ENCODE measurements around the gene ZBTB48.
"Not testable (repeated sequence)": the region's sequence is repeated elsewhere in the genome, so short reads cannot be mapped to it uniquely, and the experiment has no call there.

The ZBTB48 gene

GRCh38 chr1:6579374-6580118, at the start of gene ZBTB48:
Gene ZBTB48, plus strand, starts transcription at chr1:6579994. Its CDS starts 616 bp downstream, at chr1:6580610.
- peak; percentile 90 to 98 for DNase-seq

GRCh38 chr1:6530504-6531160, 49.2 kb upstream of the ZBTB48 start:
- no peak for DNase-seq

GRCh38 chr1:6531996-6532395, 47.8 kb upstream of the ZBTB48 start:
- DNase-seq = no peak

DNA sequence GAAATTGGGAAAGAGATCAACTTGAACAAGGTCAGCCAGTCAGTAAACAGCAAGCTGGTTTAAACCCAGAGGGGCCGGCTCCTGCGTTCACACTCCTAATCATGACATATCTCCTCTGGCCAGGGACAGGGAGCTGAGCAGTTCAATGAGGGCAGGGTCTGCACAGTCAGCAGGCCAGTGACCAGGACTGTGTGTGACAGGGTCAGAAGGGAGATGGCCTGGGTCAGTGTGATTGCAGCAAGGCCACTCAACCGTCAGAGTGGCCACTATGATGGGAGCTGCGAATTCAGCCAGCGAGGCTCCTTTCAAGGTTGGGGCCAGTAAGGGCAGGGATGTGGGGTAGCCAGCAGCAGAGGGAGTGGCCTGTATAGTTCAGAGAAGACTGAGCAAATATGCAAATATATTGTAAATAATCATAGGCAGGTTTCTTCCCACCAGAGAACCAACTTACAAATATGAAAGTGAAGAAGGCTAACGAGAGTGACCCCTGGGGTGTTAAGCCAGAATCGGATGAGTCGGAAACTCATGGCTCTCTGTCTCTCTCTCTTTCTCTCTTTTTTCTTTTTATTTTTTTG, 45.5 kb upstream of the ZBTB48 start:
- DNase-seq = no peak

DNA sequence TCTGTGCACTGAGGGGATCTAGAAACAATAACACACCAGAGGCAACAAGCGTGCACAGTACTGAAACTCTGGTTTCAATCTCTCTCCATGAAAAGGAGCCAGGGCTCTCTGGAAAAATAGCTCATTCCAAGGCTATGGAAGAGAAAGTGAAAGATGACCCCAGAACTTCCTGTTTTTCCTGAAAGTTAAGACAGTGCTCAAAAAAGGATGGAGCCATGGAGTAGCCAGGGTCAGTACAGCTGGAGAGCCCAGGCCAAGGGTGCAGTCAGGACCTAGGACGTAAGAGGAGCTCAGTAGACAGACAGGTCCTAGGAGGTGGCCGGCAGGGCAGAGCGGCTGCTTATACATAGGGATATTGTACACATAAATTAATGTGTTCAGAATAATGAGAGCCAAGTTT, 44.6 kb upstream of the ZBTB48 start:
- DNase-seq = no peak

- DNase-seq = no peak
These were observed 43.5 kb upstream of the ZBTB48 start for GRCh38 chr1:6536291-6536690.

DNA sequence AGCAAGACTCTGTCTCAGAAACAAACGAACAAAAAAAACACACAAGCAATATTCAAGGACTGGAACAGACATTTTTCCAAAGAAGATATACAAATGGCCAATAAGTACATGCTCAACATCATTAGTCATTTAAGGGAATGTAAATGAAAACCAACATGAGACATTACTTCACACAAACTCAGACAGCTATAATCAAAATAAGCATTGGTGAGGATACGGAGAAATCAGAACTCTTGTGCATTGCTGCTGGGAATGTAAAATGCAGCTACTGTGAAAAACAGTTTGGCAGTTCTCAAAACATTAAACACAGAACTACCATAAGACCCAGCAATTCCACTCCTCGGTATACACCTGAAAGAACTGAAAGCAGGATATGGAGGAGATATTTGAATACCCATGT, 40.8 kb upstream of the ZBTB48 start:
- no peak for DNase-seq

DNA sequence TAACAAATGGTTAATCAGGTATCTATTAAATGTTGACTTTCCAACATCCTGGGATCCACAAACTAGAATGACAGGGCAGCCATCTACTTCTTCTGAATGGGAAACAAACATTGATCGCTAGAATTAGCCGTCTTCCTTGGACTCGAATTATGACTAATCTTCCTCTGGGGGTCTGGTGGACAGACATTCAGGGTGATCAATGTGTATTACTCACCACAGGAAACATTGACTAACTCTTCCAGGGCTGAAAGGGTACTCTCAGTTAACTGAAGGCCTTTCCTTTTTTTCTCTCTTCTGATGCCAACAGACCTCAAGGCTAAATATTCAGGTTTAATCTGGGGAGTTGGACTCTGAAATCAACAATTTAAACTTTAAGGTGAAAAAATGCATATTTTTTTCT, 35.0 kb upstream of the ZBTB48 start:
- no peak for DNase-seq

DNA sequence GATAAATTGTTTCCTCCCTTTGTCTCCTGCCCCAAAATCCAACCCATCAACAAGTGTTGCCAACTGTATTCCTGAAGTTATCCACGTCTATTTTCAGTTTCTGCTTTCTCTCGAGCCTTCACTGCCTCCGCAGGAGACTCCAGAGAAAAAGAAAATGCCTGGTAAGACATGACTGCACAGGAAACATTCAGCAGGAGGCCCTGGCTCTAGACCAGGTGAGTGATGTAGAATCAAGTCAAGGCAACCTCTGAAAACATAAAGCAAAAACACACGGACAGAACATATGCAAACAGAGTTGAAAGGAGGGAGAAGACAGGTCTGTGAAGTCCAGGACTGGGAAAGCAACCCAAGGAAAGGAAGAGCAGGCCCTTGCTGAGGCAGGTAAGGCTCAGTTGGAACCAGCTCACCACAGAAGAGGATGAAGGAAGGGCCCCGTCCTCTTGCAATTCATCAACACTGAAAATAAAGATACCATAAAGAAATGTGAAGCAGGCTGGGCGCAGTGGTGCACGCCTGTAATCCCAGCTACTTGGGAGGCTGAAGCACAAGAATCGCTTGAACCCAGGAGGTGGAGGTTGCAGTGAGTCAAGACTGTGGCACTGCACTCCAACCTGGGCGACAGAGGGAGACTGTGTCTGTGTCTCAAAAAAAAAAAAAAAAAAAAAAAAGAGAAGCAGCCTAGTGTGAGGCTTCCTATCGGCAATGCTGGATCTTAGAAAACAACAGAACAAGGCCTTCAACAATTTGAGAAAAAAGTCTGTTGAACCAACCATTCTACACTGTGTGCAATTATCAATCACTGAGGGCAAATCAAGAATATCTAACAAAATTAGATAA, 34.3 kb upstream of the ZBTB48 start:
- no peak for DNase-seq

DNA sequence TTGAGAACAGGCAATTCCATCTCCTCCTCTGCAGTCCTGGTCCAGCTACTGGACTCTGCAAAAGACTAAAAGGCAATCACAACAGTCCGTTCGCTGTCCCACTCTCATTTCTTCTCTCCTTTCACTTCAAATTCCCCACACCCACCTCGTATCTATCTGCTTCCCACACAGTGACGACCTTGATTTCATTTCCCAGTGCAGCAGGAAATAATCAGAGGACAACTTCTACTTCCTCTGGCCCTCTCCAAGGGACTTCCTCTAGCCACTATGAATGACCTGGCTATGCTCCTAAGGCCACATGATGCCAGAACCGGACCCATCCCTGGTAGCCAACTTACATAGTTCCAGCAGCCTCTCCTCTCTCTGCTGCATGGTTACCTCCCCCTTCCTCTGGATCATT, 33.5 kb upstream of the ZBTB48 start:
- DNase-seq = no peak

DNA sequence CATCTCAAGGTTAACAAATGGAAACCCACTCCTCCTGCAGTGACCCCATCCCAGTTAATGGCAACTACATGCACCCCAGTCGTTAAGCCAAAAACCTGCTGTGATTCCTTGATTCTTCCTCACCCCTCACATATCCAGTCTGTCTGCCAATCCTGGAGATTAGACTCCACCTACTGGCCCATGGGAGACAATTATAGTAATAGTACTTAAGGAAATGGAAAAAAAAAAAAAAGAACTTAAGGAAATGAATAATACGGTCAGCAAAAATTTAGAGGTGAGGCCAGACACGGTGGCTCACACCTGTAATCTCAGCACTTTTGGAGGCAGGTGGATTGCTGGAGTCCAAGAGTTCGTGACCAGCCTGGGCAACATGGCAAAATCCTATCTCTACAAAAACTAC, 32.5 kb upstream of the ZBTB48 start:
- peak in 1 of 2 experiments; percentile 0 for DNase-seq

- DNase-seq = peak in 1 of 2 experiments; percentile 71
These were observed 25.5 kb upstream of the ZBTB48 start, which contains the start of gene NOL9 for GRCh38 chr1:6554031-6554906. Gene NOL9, minus strand, starts transcription at chr1:6554513. Its CDS starts 11 bp downstream, at chr1:6554502.

GRCh38 chr1:6554907-6555778, 24.7 kb upstream of the ZBTB48 start, which contains the start of gene TAS1R1:
Gene TAS1R1, plus strand, starts transcription at chr1:6555307. Its CDS starts 67 bp downstream, at chr1:6555374.
- peak in 1 of 2 experiments; percentile 1 for DNase-seq

DNA sequence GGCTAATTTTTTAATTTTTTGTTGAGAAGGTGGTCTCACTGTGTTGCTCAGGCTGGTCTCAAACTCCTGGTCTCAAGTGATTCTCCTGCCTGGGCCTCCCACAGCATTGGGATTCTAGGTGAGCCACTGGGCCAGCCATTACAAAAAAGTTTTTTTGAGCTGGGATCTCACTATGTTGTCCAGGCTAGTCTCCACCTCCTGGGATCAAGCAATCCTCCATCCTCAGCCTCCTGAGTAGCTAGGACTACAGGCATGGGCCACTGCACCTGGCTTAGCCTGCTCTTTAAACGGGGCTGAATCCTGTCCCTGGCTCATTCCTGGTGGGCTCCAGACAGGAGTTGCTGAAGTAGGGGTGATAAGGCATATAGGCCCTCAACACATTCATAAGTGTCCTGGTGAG, 22.2 kb upstream of the ZBTB48 start:
- DNase-seq = no peak

- not testable (repeated sequence) for DNase-seq
These were observed 20.6 kb upstream of the ZBTB48 start for GRCh38 chr1:6559161-6559560.

DNA sequence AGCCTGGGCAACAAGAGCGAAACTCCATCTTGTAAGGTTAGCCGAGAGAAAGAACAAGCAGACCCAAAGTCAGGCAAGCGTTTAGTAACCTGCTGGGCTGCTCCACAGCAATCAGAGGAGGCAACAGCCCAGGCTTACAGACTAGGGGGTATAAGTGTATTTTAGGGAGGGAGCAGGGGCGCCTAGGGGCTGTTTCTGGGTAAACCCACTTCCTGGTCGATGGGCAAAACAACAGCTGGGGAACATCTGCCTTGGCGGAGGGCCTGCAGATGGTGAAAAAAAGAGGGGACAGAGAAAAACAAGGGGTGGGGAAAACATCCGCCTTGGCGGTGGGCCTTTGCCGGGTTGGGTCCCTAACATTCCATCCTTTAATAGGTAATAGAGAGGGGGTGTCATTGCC, 19.5 kb upstream of the ZBTB48 start:
- no peak for DNase-seq

DNA sequence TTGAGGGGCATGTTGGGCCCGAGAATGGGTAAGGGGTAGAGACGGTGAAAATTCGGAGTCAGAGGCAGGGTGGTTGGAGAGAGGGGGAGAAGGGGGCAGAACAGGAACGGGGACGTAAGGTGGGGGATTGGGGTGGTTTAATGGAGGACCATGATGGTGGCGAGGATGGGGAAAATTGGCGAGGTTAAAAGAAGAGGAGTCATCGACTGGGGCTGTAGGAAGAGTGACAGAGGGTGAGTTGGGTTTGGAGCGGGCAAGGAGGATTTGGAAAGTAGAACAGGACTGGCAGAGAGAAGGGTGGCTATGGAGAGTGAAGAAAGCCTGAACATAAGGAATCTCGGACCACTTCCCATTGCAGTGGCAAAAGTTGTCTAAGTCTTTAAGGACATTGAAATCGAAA, 10.8 kb upstream of the ZBTB48 start:
- no peak for DNase-seq

DNA sequence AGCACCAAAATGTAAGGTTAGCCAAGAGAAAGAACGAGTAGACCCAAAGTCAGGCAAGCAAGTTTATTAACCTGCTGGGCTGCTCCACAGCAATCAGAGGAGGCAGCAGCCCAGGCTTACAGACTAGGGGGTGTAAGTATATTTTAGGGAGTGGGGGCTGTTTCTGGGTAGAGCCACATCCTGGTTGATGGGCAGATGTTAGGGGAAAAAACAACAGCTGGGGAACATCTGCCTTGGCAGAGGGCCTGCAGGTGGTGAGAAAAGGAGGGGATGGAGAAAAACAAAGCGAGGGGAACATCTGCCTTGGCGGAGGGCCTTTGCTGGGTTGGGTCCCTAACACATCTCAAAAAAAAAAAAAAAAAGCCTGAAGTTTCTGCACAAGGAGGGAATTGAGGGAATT, 9.7 kb upstream of the ZBTB48 start:
- DNase-seq = no peak

GRCh38 chr1:6570987-6571386, 8.8 kb upstream of the ZBTB48 start:
- DNase-seq = no peak

GRCh38 chr1:6572653-6573383, 7.0 kb upstream of the ZBTB48 start:
- DNase-seq = no peak
